Sigmoid colon (tissue), 3 donors: ENCODE measurements around the gene CWF19L2.

Source experiments
- POLR2A ChIP-seq, 2 donors: fragments of 450-650 bp; IDR thresholded peaks; one replicate each; pipeline ENCODE4 v1.6.1; 2016; ENCODE audit warnings: antibody characterized with exemption in 2 of 2, mild to moderate bottlenecking in 2 of 2, moderate library complexity in 2 of 2
- TF ChIP-seq, protein P1 (sequence below), 4 experiments: fragments of 450-650 bp in 3 of 4; fragments of 200-600 bp in 1 of 4; IDR thresholded peaks; one replicate each; pipeline ENCODE4 v1.5.1; 2016 to 2019; ENCODE audit warnings: antibody characterized with exemption in 4 of 4, mild to moderate bottlenecking in 3 of 4, moderate library complexity in 2 of 4

DNA sequence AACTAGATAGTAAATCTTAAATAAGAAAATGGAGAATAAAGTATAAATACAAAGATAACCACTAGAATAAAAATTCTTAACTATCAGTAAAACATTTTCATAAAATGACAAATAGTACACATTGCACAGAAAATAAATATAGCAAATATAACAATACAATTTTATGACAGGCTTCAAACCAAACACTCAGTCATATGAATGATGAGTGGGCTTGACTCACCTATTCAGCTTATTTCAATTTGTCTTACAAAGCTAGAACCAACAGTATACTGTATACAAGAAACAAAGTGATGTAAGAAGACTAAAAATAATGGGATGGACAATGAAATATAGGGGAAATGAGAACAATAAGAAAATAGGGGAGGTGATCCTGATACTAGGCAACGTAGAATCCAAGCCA lies 141.2 kb downstream of the CWF19L2 start:
- TF ChIP-seq, protein P1, sequence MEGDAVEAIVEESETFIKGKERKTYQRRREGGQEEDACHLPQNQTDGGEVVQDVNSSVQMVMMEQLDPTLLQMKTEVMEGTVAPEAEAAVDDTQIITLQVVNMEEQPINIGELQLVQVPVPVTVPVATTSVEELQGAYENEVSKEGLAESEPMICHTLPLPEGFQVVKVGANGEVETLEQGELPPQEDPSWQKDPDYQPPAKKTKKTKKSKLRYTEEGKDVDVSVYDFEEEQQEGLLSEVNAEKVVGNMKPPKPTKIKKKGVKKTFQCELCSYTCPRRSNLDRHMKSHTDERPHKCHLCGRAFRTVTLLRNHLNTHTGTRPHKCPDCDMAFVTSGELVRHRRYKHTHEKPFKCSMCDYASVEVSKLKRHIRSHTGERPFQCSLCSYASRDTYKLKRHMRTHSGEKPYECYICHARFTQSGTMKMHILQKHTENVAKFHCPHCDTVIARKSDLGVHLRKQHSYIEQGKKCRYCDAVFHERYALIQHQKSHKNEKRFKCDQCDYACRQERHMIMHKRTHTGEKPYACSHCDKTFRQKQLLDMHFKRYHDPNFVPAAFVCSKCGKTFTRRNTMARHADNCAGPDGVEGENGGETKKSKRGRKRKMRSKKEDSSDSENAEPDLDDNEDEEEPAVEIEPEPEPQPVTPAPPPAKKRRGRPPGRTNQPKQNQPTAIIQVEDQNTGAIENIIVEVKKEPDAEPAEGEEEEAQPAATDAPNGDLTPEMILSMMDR (IDR thresholded peaks at IDR 0.05): no peak
- no peak for TF ChIP-seq POLR2A (IDR thresholded peaks at IDR 0.05)
